SK-N-SH (cell line): ENCODE data around the gene CSRNP2.

Source experiments
- CTCF ChIP-seq: fragments of 200-600 bp; sonication (generic); IDR thresholded peaks from 2 replicates; pipeline ENCODE4 v1.6.1; 2017; ENCODE audit warnings: antibody characterized with exemption, mild to moderate bottlenecking, moderate library complexity
- POLR2AphosphoS5 ChIP-seq: IDR thresholded peaks from 2 replicates; pipeline ENCODE4 v1.6.1; 2012; ENCODE audit warnings: low read depth, low read length
- USF2 ChIP-seq: fragments of 150-350 bp; IDR thresholded peaks from 2 replicates; pipeline ENCODE4 v1.6.1; 2017; ENCODE audit warnings: antibody characterized with exemption, low read length, low read depth, borderline replicate concordance

GRCh38 chr12:51070004-51070403, 13.4 kb downstream of the CSRNP2 start:
- TF ChIP-seq POLR2AphosphoS5, result no peak
- no peak for TF ChIP-seq CTCF
- no peak for TF ChIP-seq USF2
